ENCODE results near the gene KCNH6.

Gene KCNH6

GRCh38 chr17:63511331-63511730 lies 11.8 kb upstream of the KCNH6 start:
- DNase-seq (ENCODE audit: low spot score): no peak

- no peak for DNase-seq (ENCODE audit: low spot score)
Measured at GRCh38 chr17:63512388-63512787, 10.8 kb upstream of the KCNH6 start.

DNA sequence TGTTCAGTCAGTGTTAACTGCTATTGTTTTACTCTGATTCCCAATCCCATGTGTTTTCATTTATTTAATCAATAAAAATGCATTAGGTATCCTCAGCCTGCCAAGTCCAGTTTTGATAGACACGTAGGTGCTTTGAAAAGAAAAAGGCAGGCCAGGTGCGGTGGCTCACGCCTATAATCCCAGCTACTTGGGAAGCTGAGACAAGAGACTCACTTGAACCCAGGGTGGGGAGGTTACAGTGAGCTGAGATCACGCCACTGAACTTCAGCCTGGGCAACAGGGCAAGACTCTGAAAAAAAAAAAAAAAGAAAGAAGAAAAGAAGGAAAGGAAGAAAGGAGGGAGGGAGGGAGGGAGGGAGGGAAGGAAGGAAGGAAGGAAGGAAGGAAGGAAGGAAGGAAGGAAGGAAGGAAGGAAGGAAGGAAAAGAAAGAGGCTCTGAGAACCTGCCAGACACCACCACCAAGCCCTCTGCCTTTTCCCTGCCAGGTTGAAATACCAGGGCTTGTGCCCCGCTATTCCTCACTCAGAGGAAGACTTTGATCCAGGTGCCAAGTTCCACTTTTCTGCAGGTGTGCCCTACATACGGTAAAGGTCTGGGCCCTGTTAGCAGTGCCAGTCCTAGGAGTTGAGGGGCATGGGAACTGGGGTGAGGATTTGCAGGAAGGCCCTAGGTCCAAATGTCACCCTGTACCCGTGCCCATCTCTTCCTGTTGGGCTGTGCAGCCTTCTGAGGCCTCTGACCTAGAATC lies 10.1 kb upstream of the KCNH6 start:
- DNase-seq (ENCODE audit: low spot score): no peak

- DNase-seq (ENCODE audit: low spot score): no peak
Measured at GRCh38 chr17:63514477-63514876, 8.7 kb upstream of the KCNH6 start.

GRCh38 chr17:63514974-63515373 lies 8.2 kb upstream of the KCNH6 start:
- no peak for DNase-seq (ENCODE audit: low spot score)

DNA sequence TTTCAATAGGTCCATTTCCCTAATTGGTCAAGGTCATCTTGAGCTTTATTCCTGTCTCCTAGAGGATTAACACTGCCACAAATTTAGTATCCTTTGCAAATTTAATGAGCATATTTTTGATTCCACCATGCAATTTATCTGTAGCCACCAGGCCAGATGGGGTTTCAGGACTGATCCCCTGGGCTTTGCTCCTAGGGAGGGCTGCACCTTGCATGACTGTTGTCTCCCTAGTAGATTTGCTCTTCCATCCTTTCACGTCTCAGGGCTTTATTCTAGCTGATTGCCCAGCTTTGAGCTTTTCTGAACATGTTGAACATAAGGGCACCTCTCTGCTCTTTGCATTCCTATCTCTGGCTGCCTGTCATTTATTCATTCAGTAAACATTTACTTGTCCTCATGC lies 7.7 kb upstream of the KCNH6 start:
- DNase-seq (ENCODE audit: low spot score): no peak

DNA sequence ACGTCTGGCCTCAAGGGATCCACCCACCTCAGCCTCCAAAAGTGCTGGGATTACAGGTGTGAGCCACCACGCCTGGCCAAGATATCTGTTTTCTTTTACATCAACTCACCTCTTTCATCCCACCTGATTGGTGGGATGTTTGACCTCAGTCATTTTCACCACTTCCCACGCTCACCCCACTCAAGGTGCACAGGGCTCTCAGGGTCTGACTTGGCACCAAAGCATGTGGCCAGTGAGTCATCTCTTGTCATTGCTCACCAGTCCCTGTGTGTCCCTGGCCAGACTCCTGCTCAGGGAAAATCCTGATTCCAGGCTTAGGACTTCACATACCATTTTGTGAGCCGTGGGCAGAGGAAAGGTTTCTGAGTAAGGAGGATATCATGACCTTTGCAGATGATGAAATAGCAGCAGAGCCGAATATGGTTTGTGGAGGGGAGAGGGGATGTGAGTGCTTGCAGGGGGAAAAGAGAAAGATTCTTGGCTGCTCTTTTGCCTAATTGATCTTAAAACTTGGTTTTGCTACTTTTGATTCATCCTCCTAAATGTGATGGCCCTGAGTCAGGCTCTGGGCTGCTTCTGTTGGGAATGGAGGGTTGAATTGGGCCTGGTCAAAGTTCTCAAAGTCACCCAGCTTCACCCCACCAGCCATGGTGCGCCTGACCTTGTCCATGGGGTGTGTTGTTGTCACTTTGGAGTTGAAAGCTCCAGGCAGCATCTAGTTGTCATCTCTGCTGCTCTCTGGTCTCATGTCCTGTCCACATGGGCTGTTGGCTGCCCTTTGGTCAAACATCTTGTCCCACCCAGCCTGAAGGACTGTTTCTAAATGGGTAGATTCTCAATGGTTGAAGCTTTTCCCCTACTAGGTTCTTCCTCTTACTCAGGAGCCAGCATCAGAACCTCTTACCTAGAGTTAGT lies 6.0 kb upstream of the KCNH6 start:
- no peak for DNase-seq (ENCODE audit: low spot score)

GRCh38 chr17:63517825-63518534 lies 5.2 kb upstream of the KCNH6 start:
- no peak for DNase-seq (ENCODE audit: low spot score)

GRCh38 chr17:63519116-63519881 lies 3.9 kb upstream of the KCNH6 start:
- DNase-seq (ENCODE audit: low spot score): no peak

DNA sequence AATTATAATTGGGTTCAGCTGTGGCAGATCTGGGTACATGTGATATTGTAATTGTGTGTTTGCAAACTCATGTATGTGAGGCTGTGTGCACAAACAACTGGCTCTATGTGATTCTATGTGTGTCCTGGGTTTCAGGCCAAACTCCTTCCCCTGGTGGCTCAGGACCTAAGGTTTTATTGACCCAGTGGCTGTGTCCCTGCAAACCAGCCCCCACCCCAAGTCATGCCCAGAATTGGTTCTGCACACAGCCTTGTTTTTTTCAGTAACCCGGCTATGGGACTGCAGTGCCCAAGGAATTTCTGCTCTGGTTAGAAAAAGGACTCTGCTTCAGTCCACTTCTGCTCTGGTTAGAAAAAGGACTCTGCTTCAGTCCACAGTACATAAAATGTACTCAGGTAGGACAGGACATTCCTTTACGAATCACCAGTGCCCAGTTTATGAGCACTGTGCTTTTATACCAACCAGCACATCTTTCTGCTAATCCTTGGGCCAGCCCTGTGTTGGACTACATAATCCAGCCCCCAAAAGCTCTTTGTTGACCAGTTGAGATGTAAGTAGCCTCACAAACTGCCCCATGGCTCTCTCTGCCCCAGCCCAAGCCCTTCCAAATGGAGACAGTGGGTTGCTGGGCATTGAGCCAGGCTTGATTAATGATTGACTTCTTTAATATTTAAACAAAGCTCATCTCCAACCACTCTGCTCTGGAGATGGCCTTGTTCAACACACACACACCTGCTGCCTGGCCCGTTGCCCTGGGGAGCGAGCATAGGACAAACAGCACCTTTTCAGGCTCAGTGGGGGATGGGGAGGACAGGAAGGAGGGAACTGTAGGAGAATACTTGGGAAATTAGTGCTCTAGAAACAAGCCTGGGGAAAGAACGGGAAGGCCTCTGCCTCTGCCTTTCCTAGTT lies 2.9 kb upstream of the KCNH6 start:
- DNase-seq (ENCODE audit: low spot score): no peak

DNA sequence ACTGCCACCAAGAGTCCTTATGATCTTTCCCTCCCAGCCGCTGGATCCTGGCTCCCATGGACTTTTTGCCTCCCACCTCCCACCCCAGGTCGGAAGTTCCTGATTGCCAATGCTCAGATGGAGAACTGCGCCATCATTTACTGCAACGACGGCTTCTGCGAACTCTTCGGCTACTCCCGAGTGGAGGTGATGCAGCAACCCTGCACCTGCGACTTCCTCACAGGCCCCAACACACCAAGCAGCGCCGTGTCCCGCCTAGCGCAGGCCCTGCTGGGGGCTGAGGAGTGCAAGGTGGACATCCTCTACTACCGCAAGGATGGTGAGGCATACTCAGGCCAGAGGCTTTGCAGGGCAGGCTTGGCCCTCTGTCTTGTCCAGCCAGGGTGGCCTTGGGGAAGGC lies 893 bp downstream of the KCNH6 start:
- DNase-seq (ENCODE audit: low spot score): no peak

DNA sequence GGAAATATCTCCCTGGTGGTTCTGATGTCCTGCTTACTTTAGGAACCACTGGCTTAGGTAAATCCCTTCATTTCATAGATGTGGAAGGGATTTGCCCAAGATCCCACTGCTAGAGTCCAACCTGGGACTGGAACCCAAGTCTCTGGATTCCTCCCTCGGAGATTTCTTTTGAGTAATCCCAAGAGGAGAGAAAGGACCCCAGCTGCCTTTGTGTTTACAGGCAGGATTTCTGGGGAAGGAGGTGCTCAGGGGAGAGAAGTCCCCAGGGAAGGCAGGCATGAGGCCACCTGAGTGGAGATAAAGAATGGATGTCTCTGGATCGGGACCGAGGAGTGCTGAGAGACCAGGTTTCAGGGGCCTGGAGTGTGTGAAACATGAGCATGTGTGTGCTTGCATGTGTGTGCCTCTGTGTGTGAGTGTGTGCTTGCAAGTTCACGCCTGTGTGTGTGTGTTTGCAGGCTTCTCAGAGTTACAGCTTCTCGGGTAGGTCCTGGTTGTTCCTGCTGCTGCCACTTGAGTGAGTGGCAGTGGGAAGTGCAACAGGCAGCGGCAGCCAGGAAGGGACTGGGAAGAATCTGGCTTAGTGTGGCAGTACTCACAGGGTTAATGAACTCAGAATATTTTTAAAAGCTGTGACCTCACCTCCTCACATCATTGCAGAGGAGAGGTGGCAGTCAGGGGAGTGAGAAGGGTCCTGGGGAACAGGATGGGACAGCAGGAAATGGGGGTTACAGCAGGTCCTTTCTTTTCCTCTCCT lies 2.2 kb downstream of the KCNH6 start:
- no peak for DNase-seq (ENCODE audit: low spot score)

DNA sequence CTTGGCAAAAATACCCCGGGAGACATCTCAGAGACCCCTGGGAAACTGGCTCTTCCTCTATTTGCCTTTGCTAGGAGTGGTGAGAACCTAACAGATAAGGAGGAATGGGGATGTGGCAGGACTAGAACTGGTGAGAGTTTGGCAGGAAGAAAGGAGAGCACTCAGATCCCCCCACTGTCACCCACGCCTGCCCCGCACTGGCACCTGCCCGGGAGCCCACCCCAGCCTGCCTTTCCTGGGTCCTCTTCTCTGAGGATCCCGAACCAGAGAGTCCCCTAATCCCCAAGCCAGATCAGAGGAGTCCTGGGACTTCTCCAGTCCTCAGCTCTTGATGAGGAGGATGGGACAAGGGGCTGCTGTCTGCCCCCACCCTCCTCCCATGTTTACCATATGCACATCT lies 3.7 kb downstream of the KCNH6 start:
- DNase-seq (ENCODE audit: low spot score): no peak

DNA sequence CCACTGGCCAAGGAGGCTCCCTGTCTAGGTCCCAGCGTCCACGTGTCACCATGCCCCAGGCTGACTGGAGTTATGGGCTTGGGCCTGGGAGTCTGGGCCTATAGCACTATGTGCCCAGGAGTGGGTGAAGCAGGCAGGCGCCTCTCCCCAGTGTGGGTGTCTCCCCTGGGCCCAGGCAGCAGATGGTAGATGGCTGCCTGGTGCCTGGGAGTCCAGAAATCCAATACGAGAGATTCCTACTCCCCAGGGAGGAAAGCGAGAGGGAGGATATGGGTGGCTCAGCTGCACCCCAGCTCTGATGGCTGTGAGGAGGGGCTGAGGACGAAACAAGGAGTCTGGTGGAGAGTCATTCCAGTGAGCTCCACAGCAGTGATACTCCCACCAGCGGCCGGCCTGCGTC lies 5.0 kb downstream of the KCNH6 start:
- no peak for DNase-seq (ENCODE audit: low spot score)

- no peak for DNase-seq (ENCODE audit: low spot score)
Measured at GRCh38 chr17:63529711-63530556, 6.8 kb downstream of the KCNH6 start.

GRCh38 chr17:63530557-63531021 lies 7.4 kb downstream of the KCNH6 start:
- no peak for DNase-seq (ENCODE audit: low spot score)

- DNase-seq (ENCODE audit: low spot score): no peak
Measured at GRCh38 chr17:63531022-63531965, 8.1 kb downstream of the KCNH6 start.

Measured in NAMALWA (cell line).